HG03460 (cell line): ENCODE results near the gene KLHDC9.
"Not testable (repeated sequence)": the region's sequence is repeated elsewhere in the genome, so short reads cannot be mapped to it uniquely, and the experiment has no call there.

Source experiments
- ATAC-seq: cut with Tn5 transposase; IDR thresholded peaks from one replicate; pipeline ENCODE4 v1.9.1; 2021; ENCODE audit not compliant: unreplicated experiment

KLHDC9 gene

GRCh38 chr1:161095230-161095629 lies 2.9 kb upstream of the KLHDC9 start:
- no peak for ATAC-seq

GRCh38 chr1:161096015-161096414 lies 2.1 kb upstream of the KLHDC9 start:
- no peak for ATAC-seq

- no peak for ATAC-seq
Observed at GRCh38 chr1:161096530-161096929, 1.6 kb upstream of the KLHDC9 start.

GRCh38 chr1:161099090-161099802 lies 1.1 kb downstream of the KLHDC9 start:
- no peak for ATAC-seq

GRCh38 chr1:161100556-161100955 lies 2.4 kb downstream of the KLHDC9 start:
- ATAC-seq = no peak

- ATAC-seq = no peak
Observed at GRCh38 chr1:161106431-161106830, 8.3 kb downstream of the KLHDC9 start.

GRCh38 chr1:161111117-161111516 lies 13.0 kb downstream of the KLHDC9 start:
- no peak for ATAC-seq

GRCh38 chr1:161111527-161111926 lies 13.4 kb downstream of the KLHDC9 start:
- ATAC-seq = no peak

GRCh38 chr1:161113915-161114314 lies 15.8 kb downstream of the KLHDC9 start:
- ATAC-seq = no peak

- ATAC-seq = no peak
Observed at GRCh38 chr1:161114556-161114955, 16.4 kb downstream of the KLHDC9 start.

GRCh38 chr1:161115132-161115711 lies 17.1 kb downstream of the KLHDC9 start:
- no peak for ATAC-seq

- ATAC-seq = not testable (repeated sequence)
Observed at GRCh38 chr1:161115961-161116360, 17.8 kb downstream of the KLHDC9 start.

GRCh38 chr1:161117759-161118581 lies 19.8 kb downstream of the KLHDC9 start, which contains the start of the genes NIT1 and PFDN2:
Gene NIT1 (plus strand): TSS chr1:161118105. CDS start chr1:161118177, 72 bp downstream.
Gene PFDN2 (minus strand): TSS chr1:161118037. CDS start chr1:161118026, 11 bp downstream.
- peak; percentile 87 for ATAC-seq

GRCh38 chr1:161119092-161119903 lies 21.1 kb downstream of the KLHDC9 start:
- peak; percentile 47 for ATAC-seq

GRCh38 chr1:161121042-161121650 lies 23.0 kb downstream of the KLHDC9 start:
- ATAC-seq = no peak

GRCh38 chr1:161121834-161122233 lies 23.7 kb downstream of the KLHDC9 start:
- no peak for ATAC-seq

- ATAC-seq = no peak
Observed at GRCh38 chr1:161122967-161123366, 24.8 kb downstream of the KLHDC9 start.

GRCh38 chr1:161127649-161128048 lies 29.5 kb downstream of the KLHDC9 start:
- ATAC-seq = no peak

- no peak for ATAC-seq
Observed at GRCh38 chr1:161128591-161129420, 30.6 kb downstream of the KLHDC9 start.

- ATAC-seq = no peak
Observed at GRCh38 chr1:161130266-161130665, 32.1 kb downstream of the KLHDC9 start.
